AG09319 (cell line): ENCODE measurements around the gene TMEM205.

ENCODE experiments used
- DNase-seq: peaks from one replicate; pipeline ENCODE4 v3.0.0-alpha.2; 2010; ENCODE audit warnings: low read depth; ENCODE audit errors: extremely low read depth
- CTCF ChIP-seq: IDR thresholded peaks from 2 replicates; pipeline ENCODE4 v1.5.1; 2011; ENCODE audit warnings: low read depth, mild to moderate bottlenecking, inconsistent platforms, low read length, moderate library complexity

The TMEM205 gene

GRCh38 chr19:11365557-11366117 lies 19.6 kb upstream of the TMEM205 start:
- no peak for TF ChIP-seq CTCF
- no peak for DNase-seq

GRCh38 chr19:11364935-11365334 lies 18.9 kb upstream of the TMEM205 start:
- DNase-seq: no peak
- TF ChIP-seq CTCF: no peak

GRCh38 chr19:11364296-11364904 lies 18.3 kb upstream of the TMEM205 start:
- TF ChIP-seq CTCF: no peak
- no peak for DNase-seq

GRCh38 chr19:11363881-11364280 lies 17.8 kb upstream of the TMEM205 start:
- no peak for TF ChIP-seq CTCF
- no peak for DNase-seq

- no peak for TF ChIP-seq CTCF
Observed at GRCh38 chr19:11361771-11362731, 16.0 kb upstream of the TMEM205 start.

GRCh38 chr19:11361037-11361770 lies 15.1 kb upstream of the TMEM205 start:
- DNase-seq: no peak
- TF ChIP-seq CTCF: no peak

More at GRCh38 chr19:11361771-11362731, 16.0 kb upstream of the TMEM205 start:
- DNase-seq: no peak
